AG09309 (cell line): ENCODE results near the gene HMGA1.

Source experiments
- DNase-seq: peaks from one replicate; pipeline ENCODE4 v3.0.0-alpha.2; 2010; ENCODE audit warnings: low read depth
- H3K4me3 ChIP-seq: 2 replicates; pipeline ENCODE4 v1.5.1; 2011; ENCODE audit warnings: mild to moderate bottlenecking, low read depth, low read length, moderate library complexity; ENCODE audit not compliant: control insufficient read depth
- TF ChIP-seq, protein P1 (sequence below): IDR thresholded peaks from 2 replicates; pipeline ENCODE4 v1.5.1; 2011; ENCODE audit warnings: mild to moderate bottlenecking, low read depth, low read length, inconsistent platforms; ENCODE audit not compliant: insufficient read depth, control insufficient read depth; ENCODE audit errors: missing control alignments

Gene HMGA1

DNA sequence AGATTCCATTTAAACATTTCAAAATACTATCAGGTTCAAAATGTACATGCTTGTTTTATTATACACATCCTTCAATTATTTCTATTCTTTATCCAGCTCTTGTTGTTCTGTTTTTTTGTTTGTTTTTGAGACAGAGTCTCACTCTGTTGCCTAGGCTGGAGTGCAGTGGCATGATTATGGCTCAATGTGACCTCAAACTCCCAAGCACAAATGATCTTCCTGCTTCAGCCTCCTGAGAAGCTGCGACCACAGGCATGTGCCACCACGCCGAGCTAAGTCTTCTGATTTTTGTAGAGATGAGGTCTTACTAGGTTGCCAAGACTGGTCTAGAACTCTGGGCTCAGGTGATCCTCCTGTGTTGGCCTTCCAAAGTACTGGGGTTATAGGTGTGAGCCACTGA lies 56.3 kb downstream of the HMGA1 start:
- no peak for DNase-seq
- TF ChIP-seq, protein P1, sequence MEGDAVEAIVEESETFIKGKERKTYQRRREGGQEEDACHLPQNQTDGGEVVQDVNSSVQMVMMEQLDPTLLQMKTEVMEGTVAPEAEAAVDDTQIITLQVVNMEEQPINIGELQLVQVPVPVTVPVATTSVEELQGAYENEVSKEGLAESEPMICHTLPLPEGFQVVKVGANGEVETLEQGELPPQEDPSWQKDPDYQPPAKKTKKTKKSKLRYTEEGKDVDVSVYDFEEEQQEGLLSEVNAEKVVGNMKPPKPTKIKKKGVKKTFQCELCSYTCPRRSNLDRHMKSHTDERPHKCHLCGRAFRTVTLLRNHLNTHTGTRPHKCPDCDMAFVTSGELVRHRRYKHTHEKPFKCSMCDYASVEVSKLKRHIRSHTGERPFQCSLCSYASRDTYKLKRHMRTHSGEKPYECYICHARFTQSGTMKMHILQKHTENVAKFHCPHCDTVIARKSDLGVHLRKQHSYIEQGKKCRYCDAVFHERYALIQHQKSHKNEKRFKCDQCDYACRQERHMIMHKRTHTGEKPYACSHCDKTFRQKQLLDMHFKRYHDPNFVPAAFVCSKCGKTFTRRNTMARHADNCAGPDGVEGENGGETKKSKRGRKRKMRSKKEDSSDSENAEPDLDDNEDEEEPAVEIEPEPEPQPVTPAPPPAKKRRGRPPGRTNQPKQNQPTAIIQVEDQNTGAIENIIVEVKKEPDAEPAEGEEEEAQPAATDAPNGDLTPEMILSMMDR = no peak
- no peak overlapping the region for H3K4me3 ChIP-seq

DNA sequence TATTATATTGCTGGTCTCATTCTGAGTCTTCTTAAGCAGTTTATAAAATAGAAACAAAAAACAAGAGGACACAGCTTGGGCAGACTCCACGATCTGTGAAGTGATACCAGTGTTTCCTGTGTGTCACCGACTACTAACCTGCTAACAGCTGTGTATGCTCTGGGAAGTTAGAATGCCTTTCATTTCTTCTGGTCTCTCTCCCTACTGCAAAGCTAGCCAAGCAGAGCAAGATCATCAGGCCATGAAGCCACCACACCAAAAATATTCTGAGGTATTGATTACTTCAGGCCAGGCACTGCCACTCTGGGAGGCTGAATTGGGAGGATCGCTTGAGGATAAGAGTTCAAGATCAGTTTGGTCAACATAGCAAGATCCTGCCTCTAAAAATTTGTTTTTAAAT lies 59.0 kb downstream of the HMGA1 start:
- H3K4me3 ChIP-seq = no peak overlapping the region
- DNase-seq = no peak
- TF ChIP-seq, protein P1 = no peak
